ENCODE results near the gene TSHB.

The TSHB gene

DNA sequence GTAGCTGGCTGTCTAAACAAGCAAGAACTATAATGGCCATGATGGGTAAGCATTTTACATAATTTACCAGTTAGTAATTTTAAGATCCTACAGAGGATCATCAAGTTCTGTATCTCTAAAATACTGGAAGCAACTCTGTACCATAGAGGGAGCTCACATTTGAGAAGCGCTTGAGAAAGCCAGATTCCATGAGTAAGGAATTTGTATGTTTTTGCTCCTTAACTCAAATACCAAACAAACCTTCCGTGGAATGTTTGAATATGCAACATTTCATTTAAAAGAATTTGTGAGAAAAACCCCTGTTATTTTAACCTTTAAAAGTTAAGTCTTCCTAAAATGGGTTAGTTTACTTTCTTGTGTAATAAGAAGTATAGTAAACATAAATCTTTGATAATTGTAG, 2.0 kb downstream of the TSHB start:
- DNase-seq (ENCODE audit: insufficient read length) (no peak), FAIRE-seq (no peak)
- no peak for TF ChIP-seq POLR2A (IDR thresholded peaks at IDR 0.05; ENCODE audit: low read depth, low read length)
- no peak for TF ChIP-seq POLR2AphosphoS5 (IDR thresholded peaks at IDR 0.05; ENCODE audit: low read depth, low read length)
- TF ChIP-seq TAF1 (IDR thresholded peaks at IDR 0.05; ENCODE audit: borderline replicate concordance, low read depth, low read length), result no peak

DNA sequence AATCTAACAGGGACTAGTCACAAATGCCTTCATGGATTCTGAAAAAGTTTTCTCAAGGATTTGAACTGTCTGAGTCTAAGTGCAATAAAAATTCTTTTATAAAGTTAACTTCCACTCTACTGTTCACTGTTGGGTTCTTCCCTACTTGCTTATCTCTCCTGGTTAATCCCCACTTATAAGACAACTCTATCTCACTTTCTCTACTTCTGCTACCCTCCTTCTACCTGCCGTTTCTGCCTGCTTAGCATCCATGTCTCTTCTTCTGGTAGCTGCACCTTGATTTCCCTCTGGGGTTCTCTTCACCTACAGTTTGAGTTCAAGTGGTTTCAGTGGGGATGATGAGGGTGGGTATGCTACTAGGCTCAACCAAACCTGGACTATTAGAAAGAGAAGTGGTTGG, 6.0 kb downstream of the TSHB start:
- DNase-seq (ENCODE audit: insufficient read length) (no peak), FAIRE-seq (no peak)
- TF ChIP-seq POLR2AphosphoS5 (IDR thresholded peaks at IDR 0.05; ENCODE audit: low read depth, low read length), result no peak

DNA sequence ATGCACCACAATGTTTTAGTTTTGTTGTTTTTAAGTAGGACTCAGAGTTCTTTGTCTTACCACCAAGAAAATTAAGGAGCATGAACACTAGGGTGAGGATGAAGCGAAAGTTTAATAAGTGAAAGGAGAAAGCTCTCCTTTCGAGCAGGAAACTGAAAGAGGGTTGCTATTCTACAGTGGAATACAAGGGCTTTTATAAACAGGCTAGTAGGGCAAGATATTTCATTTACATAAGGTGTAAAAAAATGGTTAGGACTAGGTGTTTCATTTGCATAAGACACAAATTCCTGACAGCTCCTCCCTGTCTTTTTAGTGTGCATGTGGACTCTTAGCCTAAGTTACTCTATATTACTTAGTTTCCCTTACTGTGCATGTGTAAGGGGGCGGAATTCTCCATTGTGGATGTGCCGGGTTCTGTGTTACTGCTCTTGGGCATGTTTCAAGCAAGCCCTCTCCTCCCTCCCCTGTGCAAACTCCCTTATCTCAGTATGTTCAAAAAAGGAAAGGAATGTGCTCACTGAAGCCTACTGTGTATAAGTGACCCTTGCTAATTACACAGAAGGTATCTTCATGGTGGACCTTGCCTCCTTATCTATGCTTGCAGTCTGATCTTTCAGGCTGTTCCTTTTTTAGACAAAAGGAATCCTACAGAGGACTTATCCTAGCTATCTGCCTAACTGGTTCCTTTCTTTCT, 7.3 kb downstream of the TSHB start:
- TF ChIP-seq POLR2AphosphoS5 (IDR thresholded peaks at IDR 0.05; ENCODE audit: low read depth, low read length) (no peak), TAF1 (IDR thresholded peaks at IDR 0.05; ENCODE audit: borderline replicate concordance, low read depth, low read length) (no peak), POLR2A (IDR thresholded peaks at IDR 0.05; ENCODE audit: low read depth, low read length) (no peak)
- no peak for DNase-seq (ENCODE audit: insufficient read length)
- FAIRE-seq, result no peak

DNA sequence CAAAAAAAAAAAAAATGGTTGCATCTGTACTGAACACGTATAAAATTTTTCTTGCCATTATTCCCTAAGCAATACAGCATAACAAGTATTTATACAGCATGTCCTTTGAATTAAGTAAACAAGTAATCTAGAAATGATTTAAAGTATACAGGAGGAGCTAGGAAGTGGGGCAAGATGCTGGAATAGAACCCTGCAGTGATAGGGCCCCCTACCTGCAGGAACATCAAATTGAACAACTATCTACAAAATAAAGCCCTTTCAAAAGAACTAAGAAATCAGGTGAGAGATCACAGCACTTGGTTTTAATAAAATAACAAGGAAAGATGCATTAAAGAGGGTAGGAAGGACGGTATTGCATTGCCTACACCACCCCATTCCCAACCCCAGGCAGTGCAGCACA, 10.9 kb downstream of the TSHB start:
- no peak for TF ChIP-seq TAF1 (IDR thresholded peaks at IDR 0.05; ENCODE audit: borderline replicate concordance, low read depth, low read length)
- no peak for TF ChIP-seq POLR2AphosphoS5 (IDR thresholded peaks at IDR 0.05; ENCODE audit: low read depth, low read length)
- TF ChIP-seq POLR2A (IDR thresholded peaks at IDR 0.05; ENCODE audit: low read depth, low read length), result no peak

DNA sequence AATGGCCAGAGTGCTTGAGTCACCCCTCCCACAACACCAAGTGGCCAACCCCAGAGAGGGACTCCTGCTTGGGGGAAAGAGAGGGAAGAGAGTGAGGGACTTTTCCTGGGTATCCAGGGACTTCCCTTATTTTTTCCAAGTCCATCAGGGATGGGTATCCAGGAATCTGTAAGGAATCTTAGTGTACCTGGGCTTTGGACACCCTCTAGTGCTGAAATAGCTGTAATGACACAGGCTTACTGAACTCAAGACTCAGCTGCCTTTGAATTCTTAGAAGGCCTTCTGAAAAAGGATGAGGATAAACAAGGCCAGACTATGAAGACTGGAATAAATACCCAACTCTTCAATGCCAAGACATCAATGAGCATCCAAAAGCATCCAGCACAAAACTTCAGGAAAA, 12.0 kb downstream of the TSHB start:
- DNase-seq (ENCODE audit: insufficient read length) (no peak), FAIRE-seq (no peak)
- TF ChIP-seq POLR2A (IDR thresholded peaks at IDR 0.05; ENCODE audit: low read depth, low read length), result no peak
- no peak for TF ChIP-seq TAF1 (IDR thresholded peaks at IDR 0.05; ENCODE audit: borderline replicate concordance, low read depth, low read length)
- no peak for TF ChIP-seq POLR2AphosphoS5 (IDR thresholded peaks at IDR 0.05; ENCODE audit: low read depth, low read length)

More for the DNA sequence above, 10.9 kb downstream of the TSHB start:
- DNase-seq (ENCODE audit: insufficient read length) (no peak), FAIRE-seq (no peak)

DNA sequence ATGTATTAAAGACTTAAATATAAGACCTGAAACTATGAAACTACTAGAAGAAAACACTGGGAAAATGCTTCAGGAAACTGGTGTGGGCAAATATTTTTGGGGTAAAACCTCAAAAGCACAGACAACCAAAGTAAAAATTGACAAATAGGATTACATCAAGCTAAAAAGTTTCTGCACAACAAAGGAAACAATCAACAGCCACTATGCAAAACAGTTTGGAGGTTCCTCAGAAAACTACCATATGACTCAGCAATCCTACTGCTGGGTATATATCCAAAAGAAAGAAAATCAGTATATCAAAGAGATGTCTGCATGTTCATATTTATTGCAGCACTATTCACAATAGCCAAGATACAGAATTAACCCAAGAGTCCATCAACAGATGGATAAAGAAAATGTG, 17.1 kb downstream of the TSHB start:
- DNase-seq (ENCODE audit: insufficient read length) (no peak), FAIRE-seq (no peak)
- TF ChIP-seq POLR2AphosphoS5 (IDR thresholded peaks at IDR 0.05; ENCODE audit: low read depth, low read length) (no peak), TAF1 (IDR thresholded peaks at IDR 0.05; ENCODE audit: borderline replicate concordance, low read depth, low read length) (no peak), POLR2A (IDR thresholded peaks at IDR 0.05; ENCODE audit: low read depth, low read length) (no peak)

DNA sequence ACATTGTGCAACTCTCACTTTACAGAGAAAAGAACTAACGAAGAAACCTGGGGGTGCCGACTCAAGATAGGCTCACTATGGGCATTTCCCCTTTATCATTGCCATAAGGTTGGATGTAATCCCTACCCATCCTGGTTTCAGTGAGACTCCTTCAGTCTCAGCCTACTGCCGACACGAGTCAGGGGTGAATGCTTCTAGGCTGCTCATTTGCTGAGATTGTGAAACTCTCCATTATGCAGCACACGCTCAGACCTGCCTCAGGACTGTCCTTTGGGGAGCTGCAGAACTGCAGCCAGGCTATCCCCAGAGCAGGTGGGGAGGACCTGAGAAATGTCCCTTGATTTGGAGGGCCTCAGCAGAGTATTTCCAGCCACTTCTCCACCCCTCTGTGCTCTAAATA, 22.2 kb downstream of the TSHB start:
- no peak for DNase-seq (ENCODE audit: insufficient read length)
- TF ChIP-seq TAF1 (IDR thresholded peaks at IDR 0.05; ENCODE audit: borderline replicate concordance, low read depth, low read length) (no peak), POLR2A (IDR thresholded peaks at IDR 0.05; ENCODE audit: low read depth, low read length) (no peak), POLR2AphosphoS5 (IDR thresholded peaks at IDR 0.05; ENCODE audit: low read depth, low read length) (no peak)
- no peak for FAIRE-seq

DNA sequence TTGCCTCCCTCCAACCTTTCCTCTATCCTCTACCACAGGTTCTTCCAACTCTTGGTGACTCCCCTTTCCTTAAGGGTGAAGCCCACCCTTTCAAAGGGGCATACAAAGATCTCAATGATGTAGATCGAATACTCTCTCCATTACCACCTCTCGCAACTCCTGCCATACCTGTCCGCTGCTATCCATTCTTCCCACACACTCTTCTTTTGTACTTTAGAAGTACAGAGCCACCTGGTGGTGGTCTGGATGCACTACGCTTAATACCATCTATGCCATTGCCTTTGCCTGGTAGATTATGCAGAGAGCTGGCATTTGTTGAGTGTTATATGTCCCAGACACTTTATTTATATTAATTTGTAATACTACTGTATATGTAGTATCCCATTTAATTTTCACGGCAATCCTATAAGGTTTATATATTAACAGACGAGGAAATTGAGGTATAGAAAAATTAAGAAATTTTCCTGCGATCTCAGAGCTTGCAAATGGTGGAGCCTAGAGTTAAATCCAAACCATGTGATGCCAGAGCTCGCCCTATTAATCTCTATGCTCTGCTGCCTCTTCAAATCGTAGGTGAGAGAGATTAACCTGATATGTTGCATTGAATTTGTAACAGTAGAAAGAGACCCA, 22.9 kb downstream of the TSHB start:
- no peak for TF ChIP-seq POLR2A (IDR thresholded peaks at IDR 0.05; ENCODE audit: low read depth, low read length)
- no peak for TF ChIP-seq POLR2AphosphoS5 (IDR thresholded peaks at IDR 0.05; ENCODE audit: low read depth, low read length)
- no peak for TF ChIP-seq TAF1 (IDR thresholded peaks at IDR 0.05; ENCODE audit: borderline replicate concordance, low read depth, low read length)
- DNase-seq (ENCODE audit: insufficient read length), result no peak
- FAIRE-seq, result no peak

DNA sequence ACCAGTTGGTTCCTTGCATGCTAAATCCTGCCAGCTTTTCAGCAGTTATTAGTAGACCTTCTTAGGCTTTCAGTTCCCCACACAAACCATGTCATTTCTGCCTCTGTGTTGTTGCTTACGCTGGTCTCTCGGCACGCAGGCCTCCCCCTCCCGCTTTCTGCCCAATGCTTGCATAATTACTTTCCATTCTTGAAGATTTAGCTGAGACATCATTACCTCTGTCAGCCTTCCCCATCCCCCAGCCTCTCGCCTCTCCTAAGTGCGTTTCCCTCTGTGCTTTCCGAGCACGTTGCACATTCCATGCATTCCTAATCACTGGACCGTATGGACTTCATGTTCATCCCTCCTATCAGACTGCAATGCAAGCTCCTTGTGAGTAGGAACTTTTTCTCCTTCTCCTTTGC, 26.8 kb downstream of the TSHB start:
- FAIRE-seq, result no peak
- TF ChIP-seq TAF1 (IDR thresholded peaks at IDR 0.05; ENCODE audit: borderline replicate concordance, low read depth, low read length) (no peak), POLR2A (IDR thresholded peaks at IDR 0.05; ENCODE audit: low read depth, low read length) (no peak), POLR2AphosphoS5 (IDR thresholded peaks at IDR 0.05; ENCODE audit: low read depth, low read length) (no peak)
- no peak for DNase-seq (ENCODE audit: insufficient read length)

DNA sequence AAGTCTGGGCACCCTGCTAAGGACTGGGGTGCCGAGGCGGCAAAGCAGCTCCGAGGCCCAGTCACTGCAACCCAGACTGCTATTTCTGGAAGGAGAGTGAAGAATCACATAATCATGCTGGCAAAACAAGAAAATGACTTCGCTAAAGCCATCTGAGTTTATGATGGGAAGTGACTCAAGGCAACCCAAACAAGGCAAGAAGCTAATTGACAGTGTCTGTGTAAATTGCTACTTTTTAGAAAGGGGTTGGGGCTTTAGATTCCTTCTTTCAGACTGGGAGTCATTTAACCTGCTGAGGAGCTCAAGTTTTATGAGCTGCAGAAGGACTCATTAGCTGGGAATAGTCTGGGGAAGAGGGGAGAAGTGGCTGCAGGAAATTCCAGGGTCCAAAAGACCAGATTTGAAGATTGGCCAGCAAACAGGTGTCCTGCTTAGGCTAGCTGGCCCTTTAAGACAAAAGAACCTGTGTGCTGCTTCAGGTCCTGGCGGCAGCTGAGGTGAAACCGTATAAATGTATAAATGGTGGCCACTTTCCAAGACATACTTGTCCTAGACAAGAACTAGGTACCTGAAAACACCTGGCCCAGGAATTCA, 28.1 kb downstream of the TSHB start:
- FAIRE-seq (no peak), DNase-seq (ENCODE audit: insufficient read length) (no peak)
- TF ChIP-seq POLR2A (IDR thresholded peaks at IDR 0.05; ENCODE audit: low read depth, low read length) (no peak), POLR2AphosphoS5 (IDR thresholded peaks at IDR 0.05; ENCODE audit: low read depth, low read length) (no peak), TAF1 (IDR thresholded peaks at IDR 0.05; ENCODE audit: borderline replicate concordance, low read depth, low read length) (no peak)

DNA sequence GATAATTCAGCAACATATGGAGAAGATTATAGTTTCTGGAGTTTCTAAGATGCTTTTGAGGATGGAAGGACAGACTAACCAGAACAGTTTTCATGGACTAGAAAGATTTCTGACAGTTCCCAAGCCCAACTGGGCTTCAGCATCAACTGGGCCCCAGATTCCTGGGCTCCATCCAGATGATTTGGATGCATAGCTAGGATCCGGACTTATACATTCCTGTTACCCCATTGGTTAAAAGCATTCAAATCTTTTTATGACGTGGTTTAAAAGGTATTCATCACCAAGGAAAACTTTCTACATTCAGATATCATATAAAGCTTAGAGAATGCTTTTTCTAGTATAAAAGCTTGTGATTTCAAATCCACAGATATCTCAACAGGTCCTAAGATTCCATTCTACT, 29.7 kb downstream of the TSHB start:
- FAIRE-seq (no peak), DNase-seq (ENCODE audit: insufficient read length) (no peak)
- no peak for TF ChIP-seq POLR2A (IDR thresholded peaks at IDR 0.05; ENCODE audit: low read depth, low read length)
- no peak for TF ChIP-seq POLR2AphosphoS5 (IDR thresholded peaks at IDR 0.05; ENCODE audit: low read depth, low read length)
- no peak for TF ChIP-seq TAF1 (IDR thresholded peaks at IDR 0.05; ENCODE audit: borderline replicate concordance, low read depth, low read length)

DNA sequence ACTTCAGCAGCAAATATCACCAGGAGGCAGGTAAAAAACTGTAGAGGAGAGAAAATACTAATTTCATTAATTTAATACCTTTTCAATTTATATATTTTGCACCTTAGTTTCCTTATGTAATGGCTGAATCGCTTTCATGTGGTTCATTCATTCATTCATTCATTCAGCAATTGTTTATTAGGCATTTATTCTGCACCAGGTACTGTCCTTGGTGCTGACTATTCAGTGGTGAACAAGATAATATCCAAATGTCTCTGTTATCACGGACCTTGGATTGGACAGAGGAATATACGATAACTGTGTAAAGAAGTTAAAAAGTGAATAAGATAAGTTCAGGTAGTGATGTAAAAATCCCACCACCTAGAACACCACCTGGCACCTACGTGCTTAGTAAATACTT, 30.9 kb downstream of the TSHB start:
- FAIRE-seq (no peak), DNase-seq (ENCODE audit: insufficient read length) (no peak)
- no peak for TF ChIP-seq POLR2A (IDR thresholded peaks at IDR 0.05; ENCODE audit: low read depth, low read length)
- TF ChIP-seq TAF1 (IDR thresholded peaks at IDR 0.05; ENCODE audit: borderline replicate concordance, low read depth, low read length), result no peak
- TF ChIP-seq POLR2AphosphoS5 (IDR thresholded peaks at IDR 0.05; ENCODE audit: low read depth, low read length), result no peak

Data from GM12892 (cell line).